NB4 (cell line): Measurements from ENCODE around the gene BRSK2.

ENCODE experiments used
- TF ChIP-seq, protein P1 (sequence below): IDR thresholded peaks from one replicate; pipeline ENCODE4 v1.5.1; 2012; ENCODE audit warnings: low read depth, low read length
- TF ChIP-seq, protein P2 (sequence below): IDR thresholded peaks from 2 replicates; pipeline ENCODE4 v1.6.1; 2011; ENCODE audit warnings: low read depth, low read length

DNA sequence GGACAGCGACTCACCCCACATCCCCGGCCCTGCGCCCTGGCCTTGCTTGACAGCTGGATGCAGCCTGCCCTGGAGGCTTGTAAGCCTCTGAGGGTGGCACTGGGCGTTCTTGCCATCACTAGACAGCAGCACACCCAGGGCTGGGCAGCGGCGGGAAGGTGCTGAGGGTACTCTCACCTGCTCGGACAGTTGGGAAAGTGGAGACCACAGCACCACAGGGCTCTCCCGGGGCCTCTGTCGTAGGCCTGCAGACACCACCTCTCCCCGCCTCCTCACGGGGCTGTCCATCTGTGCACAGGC, 18.8 kb upstream of the BRSK2 start:
- TF ChIP-seq, protein P1, sequence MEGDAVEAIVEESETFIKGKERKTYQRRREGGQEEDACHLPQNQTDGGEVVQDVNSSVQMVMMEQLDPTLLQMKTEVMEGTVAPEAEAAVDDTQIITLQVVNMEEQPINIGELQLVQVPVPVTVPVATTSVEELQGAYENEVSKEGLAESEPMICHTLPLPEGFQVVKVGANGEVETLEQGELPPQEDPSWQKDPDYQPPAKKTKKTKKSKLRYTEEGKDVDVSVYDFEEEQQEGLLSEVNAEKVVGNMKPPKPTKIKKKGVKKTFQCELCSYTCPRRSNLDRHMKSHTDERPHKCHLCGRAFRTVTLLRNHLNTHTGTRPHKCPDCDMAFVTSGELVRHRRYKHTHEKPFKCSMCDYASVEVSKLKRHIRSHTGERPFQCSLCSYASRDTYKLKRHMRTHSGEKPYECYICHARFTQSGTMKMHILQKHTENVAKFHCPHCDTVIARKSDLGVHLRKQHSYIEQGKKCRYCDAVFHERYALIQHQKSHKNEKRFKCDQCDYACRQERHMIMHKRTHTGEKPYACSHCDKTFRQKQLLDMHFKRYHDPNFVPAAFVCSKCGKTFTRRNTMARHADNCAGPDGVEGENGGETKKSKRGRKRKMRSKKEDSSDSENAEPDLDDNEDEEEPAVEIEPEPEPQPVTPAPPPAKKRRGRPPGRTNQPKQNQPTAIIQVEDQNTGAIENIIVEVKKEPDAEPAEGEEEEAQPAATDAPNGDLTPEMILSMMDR, result no peak
- TF ChIP-seq, protein P2, sequence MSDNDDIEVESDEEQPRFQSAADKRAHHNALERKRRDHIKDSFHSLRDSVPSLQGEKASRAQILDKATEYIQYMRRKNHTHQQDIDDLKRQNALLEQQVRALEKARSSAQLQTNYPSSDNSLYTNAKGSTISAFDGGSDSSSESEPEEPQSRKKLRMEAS, result no peak
